HL-60 (cell line): ENCODE data around the gene ALK.

ENCODE experiments used
- DNase-seq, 2 experiments: peaks; one replicate each; pipeline ENCODE4 v3.0.0-alpha.2; 2010 to 2020; ENCODE audit warnings: low read depth in 1 of 2, low spot score in 1 of 2
- H3K27ac ChIP-seq: fragments of 250-450 bp; sonication (Bioruptor Pico); replicated peaks from 2 replicates; pipeline ENCODE4 v1.5.1; 2020; ENCODE audit warnings: mild to moderate bottlenecking, moderate library complexity
- H3K27me3 ChIP-seq: fragments of 250-450 bp; sonication (Bioruptor Pico); 2 replicates; pipeline ENCODE4 v1.5.1; 2021; ENCODE audit warnings: mild to moderate bottlenecking, moderate library complexity; ENCODE audit not compliant: insufficient read depth, poor library complexity, severe bottlenecking
- H3K4me3 ChIP-seq: replicated peaks from 2 replicates; pipeline ENCODE4 v1.5.1; 2011; ENCODE audit warnings: mild to moderate bottlenecking, control low read depth, low read length; ENCODE audit not compliant: insufficient read depth
- CTCF ChIP-seq: IDR thresholded peaks from one replicate; pipeline ENCODE4 v1.5.1; 2011; ENCODE audit warnings: low read length, control low read depth, inconsistent platforms; ENCODE audit not compliant: insufficient read depth
- GABPA ChIP-seq: IDR thresholded peaks from 2 replicates; pipeline ENCODE4 v1.6.1; 2012; ENCODE audit warnings: low read depth
- POLR2AphosphoS5 ChIP-seq: IDR thresholded peaks from 2 replicates; pipeline ENCODE4 v1.6.1; 2012; ENCODE audit warnings: low read depth
- REST ChIP-seq: IDR thresholded peaks from 2 replicates; pipeline ENCODE4 v1.6.1; 2012; ENCODE audit warnings: low read depth; ENCODE audit not compliant: insufficient replicate concordance
- SPI1 ChIP-seq: IDR thresholded peaks from 2 replicates; pipeline ENCODE4 v1.6.1; 2012; ENCODE audit warnings: low read depth, mild to moderate bottlenecking, borderline replicate concordance

The ALK gene

GRCh38 chr2:29412197-29412925 is 509.0 kb downstream of the ALK start:
- H3K27me3 ChIP-seq: no peaks in the 10 kb centered on the region
- TF ChIP-seq SPI1: no peak
- TF ChIP-seq REST: no peak
- no peak for TF ChIP-seq POLR2AphosphoS5
- TF ChIP-seq CTCF: no peak
- no peak for TF ChIP-seq GABPA
- H3K27ac ChIP-seq: no peak overlapping the region
- no peak overlapping the region for H3K4me3 ChIP-seq
- no peak for DNase-seq

- Histone ChIP-seq H3K27me3 (no peaks in the 10 kb centered on the region), H3K27ac (no peak overlapping the region), H3K4me3 (no peak overlapping the region)
- no peak for DNase-seq
- TF ChIP-seq GABPA (no peak), POLR2AphosphoS5 (no peak), REST (no peak), SPI1 (no peak), CTCF (no peak)
These were observed 515.7 kb downstream of the ALK start for GRCh38 chr2:29405707-29406106.

GRCh38 chr2:29405266-29405665 is 516.1 kb downstream of the ALK start:
- Histone ChIP-seq H3K4me3 (no peak overlapping the region), H3K27ac (no peak overlapping the region), H3K27me3 (no peaks in the 10 kb centered on the region)
- TF ChIP-seq CTCF: no peak
- no peak for TF ChIP-seq GABPA
- TF ChIP-seq SPI1: no peak
- TF ChIP-seq POLR2AphosphoS5: no peak
- no peak for TF ChIP-seq REST
- no peak for DNase-seq
